ENCODE data around the gene EPG5.

DNA sequence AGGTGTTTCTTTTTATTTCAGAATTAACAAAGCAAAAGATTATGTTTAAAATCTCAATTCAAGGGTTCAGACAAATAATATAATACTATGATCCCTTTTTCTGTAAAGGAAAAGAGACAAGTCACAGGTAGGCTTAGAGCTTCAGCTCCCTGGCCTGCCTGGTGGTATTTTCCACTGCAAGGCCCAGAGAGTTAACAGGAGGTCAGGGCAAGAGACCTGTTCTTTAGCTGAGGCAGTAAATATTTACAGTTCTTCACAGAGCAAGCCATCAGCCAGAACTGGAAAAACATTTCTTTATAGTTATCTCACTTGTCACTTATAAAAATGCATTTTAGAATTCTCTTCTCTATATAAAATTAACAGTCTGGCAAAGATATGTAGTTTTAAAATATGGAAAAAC, 70.1 kb downstream of the EPG5 start:
- TF ChIP-seq SUZ12 (IDR thresholded peaks at IDR 0.05; ENCODE audit: extremely low read depth, insufficient read depth, insufficient read length) (no peak), YY1 (IDR thresholded peaks at IDR 0.05; ENCODE audit: insufficient read depth, insufficient read length) (no peak)
